ENCODE data around the gene NBAS. TPM values are rescaled to one million over a fixed set of nuclear protein-coding genes. Genes with fewer than 3 reads are reported as not detected.

The NBAS gene
- polyA plus RNA-seq, 1 donor (not counting 4 experiments of a cell fraction or from before 2014, with no cell fraction given): 27.9 TPM

GRCh38 chr2:15377202-15377601 is 183.9 kb downstream of the NBAS start:
- dilution Hi-C loops (cut with MboI; ENCODE audit: extremely low pct_ligation_motif_present, low sequenced_read_pairs): no loop called here

GRCh38 chr2:15372019-15372418 is 189.1 kb downstream of the NBAS start:
- H3K9me1 ChIP-seq (ENCODE audit: control insufficient read depth, extremely low read depth, insufficient read depth, low read length): no peaks in the 10 kb centered on the region
- no peaks in the 10 kb centered on the region for H3K9me3 ChIP-seq (ENCODE audit: control insufficient read depth, low read depth, low read length)
- DNase-seq (ENCODE audit: low read depth, low spot score) (no peak), FAIRE-seq (no peak)
- H3K36me3 ChIP-seq (ENCODE audit: control insufficient read depth in 2 of 2, extremely low read depth in 1 of 2, insufficient read depth in 2 of 2, low read length in 2 of 2): peaks cover 0 to 5% of the 10 kb centered on the region in 2 experiments
- H4K20me1 ChIP-seq (ENCODE audit: control insufficient read depth, extremely low read depth, insufficient read depth, low read length): no peaks in the 10 kb centered on the region
- no peak overlapping the region for H3K4me2 ChIP-seq (ENCODE audit: control insufficient read depth, extremely low read depth, insufficient read depth, low read depth, low read length)
- no peaks in the 10 kb centered on the region for H3K27me3 ChIP-seq (ENCODE audit: control insufficient read depth, extremely low read depth, insufficient read depth, low read length)
- H3K79me2 ChIP-seq (ENCODE audit: control insufficient read depth, insufficient read depth, low read length): no peaks in the 10 kb centered on the region
- TF ChIP-seq EZH2 (IDR thresholded peaks at IDR 0.05; ENCODE audit: low read length) (no peak), CTCF (optimal IDR thresholded peaks at IDR 0.05 in 1 of 3, IDR thresholded peaks at IDR 0.05 in 1 of 3, conservative IDR thresholded peaks at IDR 0.05 in 1 of 3; ENCODE audit: extremely low read depth in 1 of 3, insufficient read depth in 2 of 3, low read length in 3 of 3) (no peak)
- dilution Hi-C loops (cut with MboI; ENCODE audit: extremely low pct_ligation_motif_present, low sequenced_read_pairs): no loop called here
- H3K27ac ChIP-seq (ENCODE audit: control insufficient read depth, insufficient read depth, low read length): no peak overlapping the region
- no peak overlapping the region for H3K9ac ChIP-seq (ENCODE audit: control insufficient read depth, extremely low read depth, insufficient read depth, low read length)
- no peak overlapping the region for H2AFZ ChIP-seq (ENCODE audit: control insufficient read depth, low read length)
- no peak overlapping the region for H3K4me3 ChIP-seq (ENCODE audit: control insufficient read depth in 2 of 3, extremely low read depth in 1 of 3, insufficient read depth in 2 of 3, low read depth in 1 of 3, low read length in 3 of 3)
- no peaks in the 10 kb centered on the region for H3K4me1 ChIP-seq (ENCODE audit: control insufficient read depth, extremely low read depth, insufficient read depth, low read length)

More at GRCh38 chr2:15377202-15377601, 183.9 kb downstream of the NBAS start:
- DNase-seq (ENCODE audit: low read depth, low spot score): no peak
- Histone ChIP-seq H3K36me3 (ENCODE audit: control insufficient read depth in 2 of 2, extremely low read depth in 1 of 2, insufficient read depth in 2 of 2, low read length in 2 of 2) (peaks cover 0 to 4% of the 10 kb centered on the region in 2 experiments), H3K9ac (ENCODE audit: control insufficient read depth, extremely low read depth, insufficient read depth, low read length) (no peak overlapping the region), H4K20me1 (ENCODE audit: control insufficient read depth, extremely low read depth, insufficient read depth, low read length) (no peaks in the 10 kb centered on the region), H3K9me1 (ENCODE audit: control insufficient read depth, extremely low read depth, insufficient read depth, low read length) (no peaks in the 10 kb centered on the region), H2AFZ (ENCODE audit: control insufficient read depth, low read length) (no peak overlapping the region), H3K27me3 (ENCODE audit: control insufficient read depth, extremely low read depth, insufficient read depth, low read length) (no peaks in the 10 kb centered on the region), H3K79me2 (ENCODE audit: control insufficient read depth, insufficient read depth, low read length) (no peaks in the 10 kb centered on the region), H3K4me2 (ENCODE audit: control insufficient read depth, extremely low read depth, insufficient read depth, low read depth, low read length) (no peak overlapping the region), H3K9me3 (ENCODE audit: control insufficient read depth, low read depth, low read length) (no peaks in the 10 kb centered on the region), H3K4me1 (ENCODE audit: control insufficient read depth, extremely low read depth, insufficient read depth, low read length) (no peaks in the 10 kb centered on the region), H3K4me3 (ENCODE audit: control insufficient read depth in 2 of 3, extremely low read depth in 1 of 3, insufficient read depth in 2 of 3, low read depth in 1 of 3, low read length in 3 of 3) (no peak overlapping the region), H3K27ac (ENCODE audit: control insufficient read depth, insufficient read depth, low read length) (no peak overlapping the region)
- no peak for TF ChIP-seq CTCF (optimal IDR thresholded peaks at IDR 0.05 in 1 of 3, IDR thresholded peaks at IDR 0.05 in 1 of 3, conservative IDR thresholded peaks at IDR 0.05 in 1 of 3; ENCODE audit: extremely low read depth in 1 of 3, insufficient read depth in 2 of 3, low read length in 3 of 3)
- FAIRE-seq: no peak

Data from keratinocyte (primary cell).